ENCODE data around the gene PRH1.
A peak's percentile ranks its signal among the peaks of the same experiment; 100 is the strongest.

Gene PRH1

GRCh38 chr12:10873378-10873777, 10.7 kb downstream of the PRH1 start:
- no peak for TF ChIP-seq CTCF (IDR thresholded peaks at IDR 0.05; ENCODE audit: insufficient read depth, low read depth, low read length, missing control alignments)
- H3K4me3 ChIP-seq (ENCODE audit: low read length), result no peak overlapping the region
- DNase-seq (ENCODE audit: low read depth), result no peak

GRCh38 chr12:10867381-10867780, 16.7 kb downstream of the PRH1 start:
- TF ChIP-seq CTCF (IDR thresholded peaks at IDR 0.05; ENCODE audit: insufficient read depth, low read depth, low read length, missing control alignments), result peak; percentile 59
- H3K4me3 ChIP-seq (ENCODE audit: low read length), result no peak overlapping the region
- DNase-seq (ENCODE audit: low read depth), result peak; percentile 38

GRCh38 chr12:10863512-10864218, 20.4 kb downstream of the PRH1 start:
- no peak for TF ChIP-seq CTCF (IDR thresholded peaks at IDR 0.05; ENCODE audit: insufficient read depth, low read depth, low read length, missing control alignments)
- no peak overlapping the region for H3K4me3 ChIP-seq (ENCODE audit: low read length)

GRCh38 chr12:10861366-10861765, 22.7 kb downstream of the PRH1 start:
- no peak overlapping the region for H3K4me3 ChIP-seq (ENCODE audit: low read length)
- no peak for TF ChIP-seq CTCF (IDR thresholded peaks at IDR 0.05; ENCODE audit: insufficient read depth, low read depth, low read length, missing control alignments)
- DNase-seq (ENCODE audit: low read depth), result no peak

More at GRCh38 chr12:10863512-10864218, 20.4 kb downstream of the PRH1 start:
- DNase-seq (ENCODE audit: low read depth), result no peak

- no peak overlapping the region for H3K4me3 ChIP-seq (ENCODE audit: low read length)
- no peak for DNase-seq (ENCODE audit: low read depth)
- TF ChIP-seq CTCF (IDR thresholded peaks at IDR 0.05; ENCODE audit: insufficient read depth, low read depth, low read length, missing control alignments), result no peak
Measured at GRCh38 chr12:10855807-10856206, 28.2 kb downstream of the PRH1 start.

GRCh38 chr12:10853776-10854175, 30.3 kb downstream of the PRH1 start:
- no peak overlapping the region for H3K4me3 ChIP-seq (ENCODE audit: low read length)
- TF ChIP-seq CTCF (IDR thresholded peaks at IDR 0.05; ENCODE audit: insufficient read depth, low read depth, low read length, missing control alignments), result no peak
- DNase-seq (ENCODE audit: low read depth), result no peak

Data from epithelial cell of esophagus (primary cell).